Peyer's patch (tissue), 4 donors: ENCODE measurements around the gene UBXN7. TPM values are rescaled to one million over a fixed set of nuclear protein-coding genes. Genes with fewer than 3 reads are reported as not detected.

Source experiments
- DNase-seq, 3 donors: peaks; one replicate each; pipeline ENCODE4 v3.0.0-alpha.2; 2017 to 2019
- H3K27ac ChIP-seq, 4 donors: fragments of 200-600 bp; sonication (generic); one replicate each; pipeline ENCODE4 v1.5.1; 2016 to 2019
- H3K27me3 ChIP-seq, 2 donors: fragments of 200-600 bp; sonication (generic); one replicate each; pipeline ENCODE4 v1.5.1; 2019
- H3K36me3 ChIP-seq, 3 donors: fragments of 200-600 bp; sonication (generic); one replicate each; pipeline ENCODE4 v1.5.1; 2016 to 2019
- H3K4me1 ChIP-seq, 4 donors: fragments of 200-600 bp; sonication (generic); one replicate each; pipeline ENCODE4 v1.5.1; 2016 to 2019
- H3K4me3 ChIP-seq, 4 donors: fragments of 200-600 bp; sonication (generic); 1 replicate in 3 of 4; 2 replicates in 1 of 4; pipeline ENCODE4 v1.5.1; 2016 to 2019; ENCODE audit warnings: mild to moderate bottlenecking in 1 of 4
- H3K9me3 ChIP-seq, 4 donors: fragments of 200-600 bp; sonication (generic); one replicate each; pipeline ENCODE4 v1.5.1; 2016 to 2019; ENCODE audit warnings: mild to moderate bottlenecking in 1 of 4
- POLR2A ChIP-seq, 2 donors: fragments of 450-650 bp; IDR thresholded peaks; one replicate each; pipeline ENCODE4 v1.5.1; 2017; ENCODE audit warnings: antibody characterized with exemption in 2 of 2, mild to moderate bottlenecking in 2 of 2, moderate library complexity in 2 of 2
- total RNA-seq, 4 donors: library from RNA; depleted of rRNA; stranded (reverse); fragments of >200 nt; gene quantifications; one replicate each; pipeline ENCODE4 v1.1.0, GENCODE V29; 2016
- TF ChIP-seq, protein P1 (sequence below), 6 experiments: fragments of 450-650 bp in 4 of 6; fragments of 200-600 bp in 2 of 6; sonication (generic) in 1 of 6; IDR thresholded peaks; one replicate each; pipeline ENCODE4 v1.5.1; 2017 to 2019; ENCODE audit warnings: antibody characterized with exemption in 6 of 6, mild to moderate bottlenecking in 3 of 6, moderate library complexity in 1 of 6

UBXN7 gene
- total RNA-seq, 4 donors from 2014 or later, result 12.3 to 64.4 (median 22.7) TPM

DNA sequence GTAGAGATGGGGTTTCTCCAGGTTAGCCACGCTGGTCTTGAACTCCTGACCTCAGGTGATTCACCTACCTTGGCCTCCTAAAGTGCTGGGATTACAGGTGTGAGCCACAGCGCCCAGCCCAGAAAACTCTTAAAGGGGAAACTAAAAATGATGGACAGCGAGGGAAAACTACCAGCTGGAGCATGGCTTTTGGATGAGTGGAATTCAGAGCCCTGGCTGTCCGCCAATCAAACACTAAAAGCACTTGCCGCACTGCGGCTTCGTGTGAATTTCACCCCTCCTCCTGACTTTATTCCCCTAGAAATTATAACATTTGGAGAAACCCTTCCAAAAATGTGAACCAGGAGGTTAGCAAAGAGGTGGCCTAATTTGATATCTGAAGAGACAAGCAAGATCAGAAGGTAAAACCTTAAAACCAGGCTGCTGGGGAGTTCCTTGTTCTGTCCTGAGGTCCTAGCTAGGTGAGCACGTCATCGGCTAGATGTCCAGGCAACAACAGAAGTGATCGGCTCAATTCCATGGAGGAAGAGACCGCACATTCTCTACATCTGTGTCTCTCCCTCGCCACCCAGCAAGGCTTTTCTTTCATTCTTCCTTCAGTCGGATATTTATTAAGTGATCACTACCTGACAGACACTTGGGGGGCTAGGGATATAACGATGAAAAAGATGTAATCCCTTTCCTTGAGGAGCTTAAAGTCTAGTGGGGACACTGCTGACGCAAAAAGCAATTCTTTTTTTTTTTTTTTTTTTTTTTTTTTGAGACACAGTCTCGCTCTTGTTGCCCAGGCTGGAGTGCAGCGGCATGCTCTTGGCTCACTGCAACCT lies 95.7 kb downstream of the UBXN7 start:
- Histone ChIP-seq H3K4me1 (no peaks in the 10 kb centered on the region), H3K9me3 (no peaks in the 10 kb centered on the region), H3K36me3 (no peaks in the 10 kb centered on the region), H3K4me3 (no peak overlapping the region), H3K27me3 (no peaks in the 10 kb centered on the region), H3K27ac (no peak overlapping the region)
- no peak for DNase-seq
- no peak for TF ChIP-seq POLR2A (IDR thresholded peaks at IDR 0.05)
- TF ChIP-seq, protein P1, sequence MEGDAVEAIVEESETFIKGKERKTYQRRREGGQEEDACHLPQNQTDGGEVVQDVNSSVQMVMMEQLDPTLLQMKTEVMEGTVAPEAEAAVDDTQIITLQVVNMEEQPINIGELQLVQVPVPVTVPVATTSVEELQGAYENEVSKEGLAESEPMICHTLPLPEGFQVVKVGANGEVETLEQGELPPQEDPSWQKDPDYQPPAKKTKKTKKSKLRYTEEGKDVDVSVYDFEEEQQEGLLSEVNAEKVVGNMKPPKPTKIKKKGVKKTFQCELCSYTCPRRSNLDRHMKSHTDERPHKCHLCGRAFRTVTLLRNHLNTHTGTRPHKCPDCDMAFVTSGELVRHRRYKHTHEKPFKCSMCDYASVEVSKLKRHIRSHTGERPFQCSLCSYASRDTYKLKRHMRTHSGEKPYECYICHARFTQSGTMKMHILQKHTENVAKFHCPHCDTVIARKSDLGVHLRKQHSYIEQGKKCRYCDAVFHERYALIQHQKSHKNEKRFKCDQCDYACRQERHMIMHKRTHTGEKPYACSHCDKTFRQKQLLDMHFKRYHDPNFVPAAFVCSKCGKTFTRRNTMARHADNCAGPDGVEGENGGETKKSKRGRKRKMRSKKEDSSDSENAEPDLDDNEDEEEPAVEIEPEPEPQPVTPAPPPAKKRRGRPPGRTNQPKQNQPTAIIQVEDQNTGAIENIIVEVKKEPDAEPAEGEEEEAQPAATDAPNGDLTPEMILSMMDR (IDR thresholded peaks at IDR 0.05), result no peak

DNA sequence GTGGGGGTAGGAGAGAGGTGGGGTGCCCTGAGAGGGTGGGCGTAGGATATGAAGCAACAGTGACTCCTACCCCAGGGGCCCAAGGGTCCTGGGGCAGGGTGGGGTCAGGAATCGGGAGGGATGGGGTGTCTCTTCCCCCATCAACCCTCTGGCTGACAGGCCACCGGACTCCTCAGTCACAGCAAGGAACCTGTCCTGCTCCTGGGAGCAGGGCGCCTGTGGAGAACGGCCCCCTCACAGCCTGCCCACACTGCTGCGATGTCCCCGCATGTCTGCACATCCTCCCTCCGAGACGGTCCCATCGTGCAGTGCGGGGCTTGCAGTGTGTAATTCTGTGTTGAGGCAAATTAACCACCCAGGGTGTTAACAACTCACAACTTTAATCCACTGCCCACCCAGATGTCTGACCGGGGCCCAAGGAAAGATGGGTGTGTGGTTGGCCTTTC lies 96.7 kb downstream of the UBXN7 start:
- no peak overlapping the region for H3K27ac ChIP-seq
- DNase-seq, result no peak
- no peak overlapping the region for H3K4me3 ChIP-seq
- H3K4me1 ChIP-seq, result no peaks in the 10 kb centered on the region
- no peaks in the 10 kb centered on the region for H3K27me3 ChIP-seq
- no peaks in the 10 kb centered on the region for H3K36me3 ChIP-seq
- no peak for TF ChIP-seq POLR2A (IDR thresholded peaks at IDR 0.05)
- TF ChIP-seq, protein P1 (IDR thresholded peaks at IDR 0.05), result no peak
- no peaks in the 10 kb centered on the region for H3K9me3 ChIP-seq

DNA sequence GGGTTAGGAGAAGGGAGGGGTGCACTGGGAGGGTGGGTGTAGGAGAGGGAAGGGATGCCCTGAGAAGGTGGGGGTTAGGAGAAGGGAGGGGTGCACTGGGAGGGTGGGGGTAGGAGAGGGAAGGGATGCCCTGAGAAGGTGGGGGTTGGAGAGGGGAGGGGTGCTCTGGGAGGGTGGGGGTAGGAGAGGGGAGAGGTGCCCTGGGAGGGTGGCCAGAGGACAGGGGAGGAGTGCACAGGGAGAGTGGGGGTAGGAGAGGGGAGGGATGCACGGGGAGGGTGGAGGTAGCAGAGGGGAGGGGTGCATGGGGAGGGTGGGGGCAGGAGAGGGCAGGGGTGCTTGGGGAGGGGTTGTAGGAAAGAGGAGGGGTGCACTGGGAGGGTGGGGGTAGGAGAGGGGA lies 97.2 kb downstream of the UBXN7 start:
- DNase-seq, result no peak
- no peak overlapping the region for H3K27ac ChIP-seq
- no peaks in the 10 kb centered on the region for H3K4me1 ChIP-seq
- H3K27me3 ChIP-seq, result no peaks in the 10 kb centered on the region
- H3K36me3 ChIP-seq, result no peaks in the 10 kb centered on the region
- no peak for TF ChIP-seq POLR2A (IDR thresholded peaks at IDR 0.05)
- TF ChIP-seq, protein P1 (IDR thresholded peaks at IDR 0.05), result no peak
- H3K4me3 ChIP-seq, result no peak overlapping the region
- no peaks in the 10 kb centered on the region for H3K9me3 ChIP-seq

DNA sequence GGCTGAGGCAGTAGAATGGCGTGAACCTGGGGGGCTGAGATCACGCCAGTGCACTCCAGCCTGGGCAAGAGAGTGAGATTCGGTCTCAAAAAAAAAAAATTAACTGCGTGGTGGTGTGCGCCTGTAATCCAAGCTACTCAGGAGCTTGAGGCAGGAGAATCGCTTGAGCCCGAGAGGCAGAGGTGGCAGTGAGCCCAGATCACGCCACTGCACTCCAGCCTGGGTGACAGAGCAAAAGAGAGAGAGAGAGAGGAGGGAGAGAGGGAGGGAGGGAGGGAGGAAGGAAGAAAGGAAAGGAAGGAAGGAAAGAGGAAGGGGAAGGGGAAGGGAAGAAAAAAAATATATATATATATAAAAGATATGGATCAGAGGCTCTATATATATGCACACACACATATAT lies 100.1 kb downstream of the UBXN7 start:
- TF ChIP-seq, protein P1 (IDR thresholded peaks at IDR 0.05), result no peak
- no peak for TF ChIP-seq POLR2A (IDR thresholded peaks at IDR 0.05)

DNA sequence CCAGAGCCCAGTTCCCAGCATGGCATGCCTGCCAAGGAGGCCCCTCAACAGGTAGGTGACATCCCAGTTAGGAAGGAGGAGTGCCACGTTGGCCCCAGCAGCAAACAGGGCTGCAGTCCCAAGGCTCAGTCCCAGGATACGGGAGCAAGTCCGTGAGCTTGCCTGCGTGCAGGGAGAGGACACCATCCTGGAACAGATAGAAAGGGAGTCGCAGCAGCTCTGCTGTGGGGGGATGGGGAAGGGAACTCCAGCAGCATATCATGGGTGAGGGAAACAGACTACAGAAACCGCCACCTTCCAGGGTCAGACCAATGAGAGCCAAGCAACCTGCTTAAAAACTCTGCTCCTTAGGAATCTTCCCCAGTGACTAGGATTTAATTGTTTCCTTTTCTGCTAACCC lies 104.8 kb downstream of the UBXN7 start:
- TF ChIP-seq, protein P1 (IDR thresholded peaks at IDR 0.05), result no peak
- TF ChIP-seq POLR2A (IDR thresholded peaks at IDR 0.05), result no peak
- DNase-seq, result no peak
- H3K27me3 ChIP-seq, result no peaks in the 10 kb centered on the region
- no peak overlapping the region for H3K4me3 ChIP-seq
- no peaks in the 10 kb centered on the region for H3K36me3 ChIP-seq
- H3K27ac ChIP-seq, result no peak overlapping the region
- H3K9me3 ChIP-seq, result no peaks in the 10 kb centered on the region
- H3K4me1 ChIP-seq, result no peaks in the 10 kb centered on the region

More for the DNA sequence above, 100.1 kb downstream of the UBXN7 start:
- no peak overlapping the region for H3K27ac ChIP-seq
- DNase-seq, result no peak
- no peaks in the 10 kb centered on the region for H3K4me1 ChIP-seq
- H3K36me3 ChIP-seq, result no peaks in the 10 kb centered on the region
- no peaks in the 10 kb centered on the region for H3K9me3 ChIP-seq
- no peak overlapping the region for H3K4me3 ChIP-seq
- H3K27me3 ChIP-seq, result no peaks in the 10 kb centered on the region
